Activated CD4-positive, CD25-positive, alpha-beta regulatory T cell treated with anti-CD3 and anti-CD28 coated beads, Interleukin-2, amount 50 U/mL, for 16 hours (primary cell): ENCODE data around the gene CDC42EP3.

Experiments
- DNase-seq: peaks from one replicate; pipeline ENCODE4 v3.0.0-alpha.2; 2020; ENCODE audit warnings: low read depth, low spot score

CDC42EP3 gene

GRCh38 chr2:37637190-37637860, 34.1 kb downstream of the CDC42EP3 start:
- no peak for DNase-seq

GRCh38 chr2:37636381-37637066, 34.9 kb downstream of the CDC42EP3 start:
- no peak for DNase-seq

GRCh38 chr2:37635504-37636380, 35.7 kb downstream of the CDC42EP3 start:
- DNase-seq = peak; percentile 49

GRCh38 chr2:37634914-37635503, 36.4 kb downstream of the CDC42EP3 start:
- no peak for DNase-seq

- DNase-seq = no peak
Measured at GRCh38 chr2:37633845-37634244, 37.6 kb downstream of the CDC42EP3 start.

- DNase-seq = no peak
Measured at GRCh38 chr2:37633234-37633633, 38.2 kb downstream of the CDC42EP3 start.

GRCh38 chr2:37632310-37632709, 39.1 kb downstream of the CDC42EP3 start:
- no peak for DNase-seq

- DNase-seq = no peak
Measured at GRCh38 chr2:37631698-37632097, 39.7 kb downstream of the CDC42EP3 start.

GRCh38 chr2:37631292-37631691, 40.1 kb downstream of the CDC42EP3 start:
- DNase-seq = no peak

- DNase-seq = no peak
Measured at GRCh38 chr2:37630776-37631175, 40.7 kb downstream of the CDC42EP3 start.

GRCh38 chr2:37630301-37630700, 41.1 kb downstream of the CDC42EP3 start:
- no peak for DNase-seq

GRCh38 chr2:37629529-37629928, 41.9 kb downstream of the CDC42EP3 start:
- DNase-seq = no peak

- DNase-seq = no peak
Measured at GRCh38 chr2:37627710-37628109, 43.7 kb downstream of the CDC42EP3 start.

- peak; percentile 10 for DNase-seq
Measured at GRCh38 chr2:37625796-37626571, 45.5 kb downstream of the CDC42EP3 start.

GRCh38 chr2:37625156-37625555, 46.3 kb downstream of the CDC42EP3 start:
- no peak for DNase-seq

GRCh38 chr2:37623971-37624900, 47.2 kb downstream of the CDC42EP3 start:
- DNase-seq = no peak

GRCh38 chr2:37623406-37623805, 48.0 kb downstream of the CDC42EP3 start:
- DNase-seq = no peak

GRCh38 chr2:37622450-37623100, 48.9 kb downstream of the CDC42EP3 start:
- DNase-seq = no peak

GRCh38 chr2:37621199-37621598, 50.2 kb downstream of the CDC42EP3 start:
- DNase-seq = no peak

- no peak for DNase-seq
Measured at GRCh38 chr2:37619959-37620300, 51.5 kb downstream of the CDC42EP3 start.
